Spinal cord (tissue), 10 donors: ENCODE measurements around the gene SPACA5. TPM values are rescaled to one million over a fixed set of nuclear protein-coding genes. Genes with fewer than 3 reads are reported as not detected.
"Not testable (repeated sequence)": the region's sequence is repeated elsewhere in the genome, so short reads cannot be mapped to it uniquely, and the experiment has no call there.

ENCODE experiments used
- DNase-seq, 6 donors: peaks; one replicate each; pipeline versions ENCODE4 v3.0.0 to v3.0.0-alpha.2; 2013 to 2015; ENCODE audit warnings: low spot score in 6 of 6, low read depth in 4 of 6
- H3K27ac ChIP-seq: one replicate; pipeline ENCODE4 v1.5.1; 2013; ENCODE audit warnings: low read depth, low read length, control low read depth
- H3K27me3 ChIP-seq: one replicate; pipeline ENCODE4 v1.6.1; 2013; ENCODE audit warnings: low read length; ENCODE audit not compliant: control insufficient read depth, insufficient read depth
- H3K36me3 ChIP-seq: one replicate; pipeline ENCODE4 v1.6.1; 2013; ENCODE audit warnings: low read length; ENCODE audit not compliant: control insufficient read depth, insufficient read depth
- H3K4me1 ChIP-seq: one replicate; pipeline ENCODE4 v1.6.1; 2013; ENCODE audit warnings: low read length; ENCODE audit not compliant: control insufficient read depth, insufficient read depth
- H3K4me3 ChIP-seq: one replicate; pipeline ENCODE4 v1.5.1; 2013; ENCODE audit warnings: low read depth, low read length, control low read depth
- H3K9me3 ChIP-seq: one replicate; pipeline ENCODE4 v1.6.1; 2013; ENCODE audit warnings: low read length; ENCODE audit not compliant: control insufficient read depth, insufficient read depth
- WGBS: methylation state at CpG from one replicate; pipeline ENCODE4 v1.1.5; 2013; ENCODE audit warnings: missing lambda C conversion rate; ENCODE audit not compliant: insufficient coverage; 5-methylcytosine and 5-hydroxymethylcytosine counted together
- polyA plus RNA-seq, 2 donors: library from polyadenylated mRNA; unstranded; fragments of 120-200 nt; gene quantifications; one replicate each; pipeline ENCODE4 v1.2.1, GENCODE V29; 2013; ENCODE audit not compliant: insufficient read length in 2 of 2
- total RNA-seq, 2 donors: library from RNA; depleted of rRNA in 1 of 2; stranded (reverse); fragments of 120-200 nt in 1 of 2; fragments of >200 nt in 1 of 2; gene quantifications; one replicate each; pipeline versions ENCODE4 v1.2.3 to v1.2.4, GENCODE V29; 2013 to 2014
- donor health status: healthy.

Gene SPACA5
- total and polyA plus RNA-seq, 4 donors = 0.26 TPM; not detected in 3

GRCh38 chrX:47992095-47992380 lies 14.8 kb upstream of the SPACA5 start:
- Histone ChIP-seq H3K9me3 (peaks cover 2% of the 10 kb centered on the region), H3K27me3 (no peaks in the 10 kb centered on the region), H3K36me3 (peaks cover 3% of the 10 kb centered on the region), H3K27ac (no peak overlapping the region), H3K4me3 (no peak overlapping the region), H3K4me1 (no peaks in the 10 kb centered on the region)
- no peak for DNase-seq
- 95% methylated on average over 1 of the region's 1 CpG for WGBS

GRCh38 chrX:47992669-47993068 lies 14.1 kb upstream of the SPACA5 start:
- Histone ChIP-seq H3K9me3 (peaks cover 2% of the 10 kb centered on the region), H3K4me3 (no peak overlapping the region), H3K27ac (no peak overlapping the region), H3K4me1 (no peaks in the 10 kb centered on the region), H3K27me3 (no peaks in the 10 kb centered on the region), H3K36me3 (peaks cover 3% of the 10 kb centered on the region)
- DNase-seq = no peak
- 80% methylated on average over 2 of the region's 2 CpGs for WGBS

GRCh38 chrX:48001260-48001659 lies 5.5 kb upstream of the SPACA5 start:
- no peaks in the 10 kb centered on the region for H3K27me3 ChIP-seq
- WGBS = 80% methylated on average over 1 of the region's 3 CpGs
- no peak overlapping the region for H3K4me3 ChIP-seq
- no peaks in the 10 kb centered on the region for H3K36me3 ChIP-seq
- no peak for DNase-seq
- no peaks in the 10 kb centered on the region for H3K9me3 ChIP-seq
- H3K4me1 ChIP-seq = peaks cover 4% of the 10 kb centered on the region
- H3K27ac ChIP-seq = no peak overlapping the region

GRCh38 chrX:48002319-48002718 lies 4.5 kb upstream of the SPACA5 start:
- Histone ChIP-seq H3K27me3 (no peaks in the 10 kb centered on the region), H3K27ac (no peak overlapping the region), H3K4me1 (peaks cover 4% of the 10 kb centered on the region), H3K36me3 (no peaks in the 10 kb centered on the region), H3K9me3 (no peaks in the 10 kb centered on the region), H3K4me3 (no peak overlapping the region)
- WGBS = 67% methylated on average over 2 of the region's 3 CpGs
- no peak for DNase-seq

- Histone ChIP-seq H3K4me3 (peak overlapping the region; percentile 75), H3K9me3 (no peaks in the 10 kb centered on the region), H3K4me1 (peaks cover 4% of the 10 kb centered on the region), H3K36me3 (no peaks in the 10 kb centered on the region), H3K27me3 (no peaks in the 10 kb centered on the region), H3K27ac (no peak overlapping the region)
- WGBS = no CpG with 5 or more reads among the region's 7 CpGs
- no peak for DNase-seq
These were observed 3.9 kb upstream of the SPACA5 start for GRCh38 chrX:48002929-48003328.

GRCh38 chrX:48003367-48003757 lies 3.4 kb upstream of the SPACA5 start:
- Histone ChIP-seq H3K9me3 (no peaks in the 10 kb centered on the region), H3K4me3 (peak overlapping the region; percentile 75), H3K27ac (peak overlapping the region; percentile 62), H3K4me1 (peaks cover 4% of the 10 kb centered on the region), H3K36me3 (no peaks in the 10 kb centered on the region), H3K27me3 (no peaks in the 10 kb centered on the region)
- DNase-seq = no peak
- WGBS = 31% methylated on average over 18 of the region's 18 CpGs

- 29% methylated on average over 26 of the region's 34 CpGs for WGBS
- peak within 1 kb of the TSS; percentile 62 for H3K27ac ChIP-seq
- H3K27me3 ChIP-seq = no peaks in the 10 kb centered on the region
- peaks cover 4% of the 10 kb centered on the region for H3K4me1 ChIP-seq
- H3K36me3 ChIP-seq = no peaks in the 10 kb centered on the region
- peak within 1 kb of the TSS; percentile 75 for H3K4me3 ChIP-seq
- H3K9me3 ChIP-seq = no peaks in the 10 kb centered on the region
- peak in 5 of 6 donors; percentile 64 to 97 (median 85) for DNase-seq
These were observed 2.9 kb upstream of the SPACA5 start, which contains the start of gene ZNF182 for GRCh38 chrX:48003758-48004457. Gene ZNF182, minus strand, starts transcription at chrX:48003989. Its CDS starts 1,380 bp downstream, at chrX:48002609.

- not testable (repeated sequence) for H3K4me3 ChIP-seq, H3K36me3 ChIP-seq, H3K9me3 ChIP-seq, DNase-seq, H3K4me1 ChIP-seq, H3K27ac ChIP-seq, H3K27me3 ChIP-seq
- WGBS = no CpG with 5 or more reads among the region's 2 CpGs
These were observed 2.7 kb downstream of the SPACA5 start for GRCh38 chrX:48009445-48009960.

GRCh38 chrX:48016583-48017310 lies 10.0 kb downstream of the SPACA5 start:
- not testable (repeated sequence) for DNase-seq, H3K36me3 ChIP-seq, H3K4me3 ChIP-seq, H3K9me3 ChIP-seq, H3K27ac ChIP-seq, H3K4me1 ChIP-seq, H3K27me3 ChIP-seq
- WGBS = 88% methylated on average over 11 of the region's 46 CpGs

GRCh38 chrX:48019892-48020291 lies 13.1 kb downstream of the SPACA5 start:
- not testable (repeated sequence) for H3K4me3 ChIP-seq, H3K4me1 ChIP-seq, H3K27ac ChIP-seq, H3K9me3 ChIP-seq, H3K27me3 ChIP-seq, DNase-seq, H3K36me3 ChIP-seq
- no CpG with 5 or more reads among the region's 1 CpG for WGBS
